Lung (tissue), 12 donors: ENCODE data around the gene RBKS. TPM values are rescaled to one million over a fixed set of nuclear protein-coding genes. Genes with fewer than 3 reads are reported as not detected.

Source experiments
- ATAC-seq: fragments of 200-7000 bp; cut with Tn5 transposase; one replicate; pipeline ENCODE4 v1.9.1; 2020; ENCODE audit warnings: moderate number of reproducible peaks; ENCODE audit not compliant: insufficient read depth, low FRiP score
- DNase-seq, 3 donors: peaks; one replicate each; pipeline ENCODE4 v3.0.0-alpha.2; 2013 to 2017
- H3K27ac ChIP-seq, 2 donors: one replicate each; pipeline ENCODE4 v1.5.1; 2013; ENCODE audit warnings: mild to moderate bottlenecking in 2 of 2, moderate library complexity in 2 of 2, control low read depth in 1 of 2, inconsistent platforms in 1 of 2, low read depth in 1 of 2, low read length in 1 of 2
- H3K27me3 ChIP-seq, 3 donors: one replicate each; pipeline ENCODE4 v1.5.1; 2013; ENCODE audit warnings: low read length in 2 of 3; ENCODE audit not compliant: control insufficient read depth in 3 of 3, insufficient read depth in 3 of 3
- H3K36me3 ChIP-seq, 4 donors: one replicate each; pipeline ENCODE4 v1.5.1; 2013; ENCODE audit warnings: low read length in 4 of 4, mild to moderate bottlenecking in 1 of 4, moderate library complexity in 1 of 4; ENCODE audit not compliant: control insufficient read depth in 4 of 4, insufficient read depth in 4 of 4
- H3K4me1 ChIP-seq, 5 donors: one replicate each; pipeline ENCODE4 v1.5.1; 2013; ENCODE audit warnings: low read length in 5 of 5, mild to moderate bottlenecking in 2 of 5, moderate library complexity in 1 of 5; ENCODE audit not compliant: control insufficient read depth in 5 of 5, insufficient read depth in 5 of 5
- H3K4me3 ChIP-seq: one replicate; pipeline ENCODE4 v1.5.1; 2013; ENCODE audit warnings: mild to moderate bottlenecking, control low read depth, moderate library complexity
- H3K9ac ChIP-seq, 2 donors: one replicate each; pipeline ENCODE4 v1.5.1; 2013; ENCODE audit warnings: low read length in 2 of 2, control low read depth in 1 of 2; ENCODE audit not compliant: insufficient read depth in 1 of 2
- H3K9me3 ChIP-seq, 4 donors: one replicate each; pipeline ENCODE4 v1.5.1; 2013; ENCODE audit warnings: low read length in 3 of 4, mild to moderate bottlenecking in 1 of 4, moderate library complexity in 1 of 4; ENCODE audit not compliant: control insufficient read depth in 4 of 4, insufficient read depth in 3 of 4
- CTCF ChIP-seq: IDR thresholded peaks from 2 replicates; pipeline ENCODE4 v1.5.1; 2012; ENCODE audit warnings: mild to moderate bottlenecking; ENCODE audit errors: control extremely low read depth, extremely low read depth
- WGBS, 2 donors: extraction: QIAGEN DNeasy Blood & Tissue Kit; methylation state at CpG; one replicate each; pipeline ENCODE4 v1.1.7; 2013; 5-methylcytosine and 5-hydroxymethylcytosine counted together
- polyA plus RNA-seq, 2 donors: library from polyadenylated mRNA; stranded (reverse); fragments of 200-250 nt; gene quantifications; one replicate each; pipeline ENCODE4 v1.2.1, GENCODE V29; 2013
- total RNA-seq, 2 donors: library from RNA; depleted of rRNA in 1 of 2; stranded (reverse); fragments of >200 nt in 1 of 2; gene quantifications; one replicate each; pipeline ENCODE4 v1.2.1, GENCODE V29; 2014 to 2021
- donor health status: control.
- donor health status: control.
- donor health status: Bipolar disorder and iron deficiency.
- donor health status: healthy.
- donor health status: DM: yes; HTN: yes; CAD: no.

RBKS gene
- total and polyA plus RNA-seq, 4 donors, result 3.9 to 5.1 (median 4.9) TPM

- Histone ChIP-seq H3K27ac (peak overlapping the region in 1 of 2 donors; percentile 60), H3K4me3 (no peak overlapping the region), H3K4me1 (peaks cover 0 to 17% (median 1%) of the 10 kb centered on the region in 5 donors), H3K9me3 (no peaks in the 10 kb centered on the region), H3K36me3 (no peaks in the 10 kb centered on the region), H3K9ac (no peak overlapping the region), H3K27me3 (no peaks in the 10 kb centered on the region)
- no peak for TF ChIP-seq CTCF
- 52 to 68% methylated on average over 5 of the region's 5 CpGs for WGBS, 2 donors
- peak; percentile 47 for ATAC-seq
- no peak for DNase-seq
Measured at GRCh38 chr2:27915191-27915590, 25.0 kb upstream of the RBKS start.

GRCh38 chr2:27914805-27915175, 24.6 kb upstream of the RBKS start:
- Histone ChIP-seq H3K9me3 (no peaks in the 10 kb centered on the region), H3K27me3 (no peaks in the 10 kb centered on the region), H3K27ac (peak overlapping the region in 1 of 2 donors; percentile 60), H3K4me3 (no peak overlapping the region), H3K36me3 (no peaks in the 10 kb centered on the region), H3K4me1 (peaks cover 0 to 17% (median 1%) of the 10 kb centered on the region in 5 donors), H3K9ac (no peak overlapping the region)
- no peak for DNase-seq
- no peak for ATAC-seq
- no peak for TF ChIP-seq CTCF

GRCh38 chr2:27914041-27914804, 24.0 kb upstream of the RBKS start:
- ATAC-seq (no peak), DNase-seq (no peak)
- Histone ChIP-seq H3K27ac (peak overlapping the region in 1 of 2 donors; percentile 53), H3K4me1 (peaks cover 0 to 17% (median 1%) of the 10 kb centered on the region in 5 donors), H3K9ac (no peak overlapping the region), H3K36me3 (no peaks in the 10 kb centered on the region), H3K27me3 (no peaks in the 10 kb centered on the region), H3K9me3 (no peaks in the 10 kb centered on the region), H3K4me3 (no peak overlapping the region)
- no peak for TF ChIP-seq CTCF
- WGBS, 2 donors, result 71 to 76% methylated on average over 2 of the region's 2 CpGs
